ENCODE results near the gene GSTT2. TPM values are rescaled to one million over a fixed set of nuclear protein-coding genes. Genes with fewer than 3 reads are reported as not detected.
A peak's percentile ranks its signal among the peaks of the same experiment; 100 is the strongest.

Gene GSTT2
- polyA plus RNA-seq, 1 experiment, result 1.1 TPM

DNA sequence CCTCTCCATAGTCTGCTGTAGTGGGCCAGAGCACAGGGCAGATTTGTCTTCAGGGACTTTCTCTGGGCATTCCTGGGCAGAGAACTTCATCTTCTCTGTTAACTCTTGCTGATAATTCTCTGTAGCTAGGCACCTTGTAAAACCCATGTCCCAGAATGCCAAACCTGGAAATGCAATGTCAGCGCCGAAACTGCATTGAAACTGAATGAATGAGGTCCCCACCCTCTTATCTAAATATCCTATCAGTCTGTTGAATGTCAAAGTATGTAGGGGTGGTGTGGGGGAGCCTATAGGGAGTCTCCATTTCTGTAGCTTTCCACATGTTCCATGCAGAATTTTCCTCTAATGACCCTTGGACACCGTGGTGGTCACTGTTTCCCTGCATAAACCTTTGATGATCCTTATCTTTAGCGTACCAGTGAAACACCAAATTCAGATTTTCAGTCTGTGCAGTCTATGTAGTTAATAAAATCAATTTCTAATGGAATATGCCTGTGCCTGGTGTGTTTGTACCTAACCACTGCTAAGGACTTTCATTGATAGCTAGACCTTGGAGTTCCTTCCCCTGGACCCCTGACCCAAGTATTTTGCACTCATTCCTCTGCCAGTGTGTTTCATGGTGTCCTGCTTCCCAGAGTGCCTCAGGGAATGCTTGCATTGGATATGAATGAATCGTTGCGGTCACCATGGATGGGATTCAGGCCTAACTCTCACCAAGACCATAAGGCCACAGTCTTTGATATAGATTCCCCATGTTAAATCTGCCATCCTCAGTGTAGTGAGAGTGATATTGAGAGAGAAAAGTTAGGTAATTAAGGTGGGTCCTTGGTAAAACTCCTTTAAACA lies 28.7 kb downstream of the GSTT2 start:
- Histone ChIP-seq H3K27me3 (ENCODE audit: control insufficient read depth, insufficient read depth, low read length) (peaks cover 7% of the 10 kb centered on the region), H3K4me3 (ENCODE audit: low read depth, low read length) (no peak overlapping the region), H3K27ac (ENCODE audit: low read depth, low read length) (no peak overlapping the region), H3K9me3 (ENCODE audit: control insufficient read depth, insufficient read depth, low read length) (no peaks in the 10 kb centered on the region; the same call in 1 of the 2 replicates)
- CTCF ChIA-PET, result interaction anchor here (1.9 kb wide), 1 partner anchor 148 kb away, joined by 6 read pairs; no protein-coding TSS in a partner anchor
- no peak for DNase-seq (ENCODE audit: low read depth, low spot score)
- TF ChIP-seq, protein P1, sequence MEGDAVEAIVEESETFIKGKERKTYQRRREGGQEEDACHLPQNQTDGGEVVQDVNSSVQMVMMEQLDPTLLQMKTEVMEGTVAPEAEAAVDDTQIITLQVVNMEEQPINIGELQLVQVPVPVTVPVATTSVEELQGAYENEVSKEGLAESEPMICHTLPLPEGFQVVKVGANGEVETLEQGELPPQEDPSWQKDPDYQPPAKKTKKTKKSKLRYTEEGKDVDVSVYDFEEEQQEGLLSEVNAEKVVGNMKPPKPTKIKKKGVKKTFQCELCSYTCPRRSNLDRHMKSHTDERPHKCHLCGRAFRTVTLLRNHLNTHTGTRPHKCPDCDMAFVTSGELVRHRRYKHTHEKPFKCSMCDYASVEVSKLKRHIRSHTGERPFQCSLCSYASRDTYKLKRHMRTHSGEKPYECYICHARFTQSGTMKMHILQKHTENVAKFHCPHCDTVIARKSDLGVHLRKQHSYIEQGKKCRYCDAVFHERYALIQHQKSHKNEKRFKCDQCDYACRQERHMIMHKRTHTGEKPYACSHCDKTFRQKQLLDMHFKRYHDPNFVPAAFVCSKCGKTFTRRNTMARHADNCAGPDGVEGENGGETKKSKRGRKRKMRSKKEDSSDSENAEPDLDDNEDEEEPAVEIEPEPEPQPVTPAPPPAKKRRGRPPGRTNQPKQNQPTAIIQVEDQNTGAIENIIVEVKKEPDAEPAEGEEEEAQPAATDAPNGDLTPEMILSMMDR (IDR thresholded peaks at IDR 0.05; ENCODE audit: low read depth, low read length), result no peak
- POLR2A ChIA-PET, result no interaction called here

DNA sequence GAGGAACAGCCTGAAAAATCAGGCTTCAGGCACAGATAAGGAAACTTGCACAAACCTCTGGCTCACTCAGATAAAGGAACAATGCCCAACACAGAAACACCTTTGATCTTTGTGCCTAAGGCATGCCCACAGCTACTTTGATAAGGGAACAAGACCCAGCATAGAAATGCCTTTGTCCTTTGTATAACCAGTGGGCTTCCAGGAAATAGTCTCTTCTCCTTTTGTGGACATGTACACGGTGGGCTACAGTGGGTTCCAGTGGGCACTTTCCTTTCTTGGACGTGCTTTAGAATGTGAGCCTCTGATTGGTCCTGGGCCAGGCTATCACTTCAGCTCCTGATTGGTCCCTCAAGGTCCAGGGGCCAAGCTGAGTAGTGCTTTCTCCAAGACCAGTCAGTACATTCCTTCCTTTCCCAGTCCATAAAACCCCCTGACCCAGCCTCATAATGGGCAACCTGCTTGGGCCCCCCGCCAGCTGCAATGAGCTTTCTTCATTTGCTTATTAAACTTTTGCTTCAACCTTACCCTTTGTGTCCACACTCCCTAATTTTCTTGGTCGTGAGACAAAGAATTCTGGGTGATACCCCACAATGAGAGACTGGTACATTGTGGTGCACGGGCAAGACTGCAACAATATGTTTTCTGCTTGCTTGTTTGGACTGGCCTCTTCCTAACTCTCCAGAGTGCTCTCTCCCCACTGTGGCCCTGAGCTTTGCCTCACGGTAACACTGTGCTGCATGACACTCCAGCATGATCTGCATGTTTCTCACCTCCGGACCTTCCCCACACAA lies 29.5 kb downstream of the GSTT2 start:
- H3K9me3 ChIP-seq (ENCODE audit: control insufficient read depth, insufficient read depth, low read length), result no peaks in the 10 kb centered on the region; the same call in 1 of the 2 replicates
- H3K27ac ChIP-seq (ENCODE audit: low read depth, low read length), result no peak overlapping the region
- H3K4me3 ChIP-seq (ENCODE audit: low read depth, low read length), result no peak overlapping the region
- TF ChIP-seq, protein P1 (IDR thresholded peaks at IDR 0.05; ENCODE audit: low read depth, low read length), result no peak
- H3K27me3 ChIP-seq (ENCODE audit: control insufficient read depth, insufficient read depth, low read length), result peaks cover 7% of the 10 kb centered on the region
- no peak for DNase-seq (ENCODE audit: low read depth, low spot score)
- CTCF ChIA-PET, result interaction anchor here (1.9 kb wide), 1 partner anchor 147 kb away, joined by 6 read pairs; no protein-coding TSS in a partner anchor
- POLR2A ChIA-PET, result no interaction called here

GRCh38 chr22:24010018-24010391 lies 30.1 kb downstream of the GSTT2 start:
- TF ChIP-seq, protein P1 (IDR thresholded peaks at IDR 0.05; ENCODE audit: low read depth, low read length), result no peak
- DNase-seq (ENCODE audit: low read depth, low spot score), result no peak
- Histone ChIP-seq H3K9me3 (ENCODE audit: control insufficient read depth, insufficient read depth, low read length) (no peaks in the 10 kb centered on the region; the same call in 1 of the 2 replicates), H3K27me3 (ENCODE audit: control insufficient read depth, insufficient read depth, low read length) (peaks cover 7% of the 10 kb centered on the region), H3K27ac (ENCODE audit: low read depth, low read length) (no peak overlapping the region), H3K4me3 (ENCODE audit: low read depth, low read length) (no peak overlapping the region)
- ChIA-PET POLR2A (interaction anchor here (1.1 kb wide), 1 partner anchor 520 kb away, joined by 3 read pairs; no protein-coding TSS in a partner anchor), CTCF (interaction anchor here (1.9 kb wide), 1 partner anchor 147 kb away, joined by 6 read pairs; no protein-coding TSS in a partner anchor)

DNA sequence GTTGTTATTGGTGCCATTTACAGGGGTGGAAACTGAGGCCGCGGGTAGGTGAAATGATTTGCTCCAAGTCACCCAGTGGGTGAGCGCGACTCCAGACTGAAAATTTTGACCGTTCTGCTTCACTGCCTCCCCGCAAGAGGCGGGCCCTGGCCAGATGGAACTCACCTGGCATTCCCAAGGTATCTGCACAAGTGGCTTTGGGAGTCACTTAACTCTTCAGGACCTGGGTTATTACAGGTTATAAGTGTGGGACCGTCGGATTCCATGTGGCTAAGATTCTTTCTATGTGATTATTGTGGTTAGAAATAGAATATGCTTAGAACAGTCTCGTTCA lies 31.8 kb downstream of the GSTT2 start:
- Histone ChIP-seq H3K4me3 (ENCODE audit: low read depth, low read length) (peak overlapping the region; percentile 93), H3K27ac (ENCODE audit: low read depth, low read length) (no peak overlapping the region), H3K9me3 (ENCODE audit: control insufficient read depth, insufficient read depth, low read length) (no peaks in the 10 kb centered on the region; the same call in 1 of the 2 replicates), H3K27me3 (ENCODE audit: control insufficient read depth, insufficient read depth, low read length) (peaks cover 4% of the 10 kb centered on the region)
- CTCF ChIA-PET, result interaction anchor here (0.8 to 1.6 kb wide), 3 partner anchors 144 to 163 kb away, joined by 3 to 7 read pairs (median 3); no protein-coding TSS in a partner anchor
- POLR2A ChIA-PET, result no interaction called here
- no peak for DNase-seq (ENCODE audit: low read depth, low spot score)
- TF ChIP-seq, protein P1 (IDR thresholded peaks at IDR 0.05; ENCODE audit: low read depth, low read length), result no peak

All from AG04450 (cell line).